Measurements from ENCODE around the gene CHCHD2.
A peak's percentile ranks its signal among the peaks of the same experiment; 100 is the strongest.

- TF ChIP-seq MAFG (tag; conservative IDR thresholded peaks at IDR 0.05), result peak; percentile 51; the same call in 1 of the 2 replicates
- TF ChIP-seq, protein P1, sequence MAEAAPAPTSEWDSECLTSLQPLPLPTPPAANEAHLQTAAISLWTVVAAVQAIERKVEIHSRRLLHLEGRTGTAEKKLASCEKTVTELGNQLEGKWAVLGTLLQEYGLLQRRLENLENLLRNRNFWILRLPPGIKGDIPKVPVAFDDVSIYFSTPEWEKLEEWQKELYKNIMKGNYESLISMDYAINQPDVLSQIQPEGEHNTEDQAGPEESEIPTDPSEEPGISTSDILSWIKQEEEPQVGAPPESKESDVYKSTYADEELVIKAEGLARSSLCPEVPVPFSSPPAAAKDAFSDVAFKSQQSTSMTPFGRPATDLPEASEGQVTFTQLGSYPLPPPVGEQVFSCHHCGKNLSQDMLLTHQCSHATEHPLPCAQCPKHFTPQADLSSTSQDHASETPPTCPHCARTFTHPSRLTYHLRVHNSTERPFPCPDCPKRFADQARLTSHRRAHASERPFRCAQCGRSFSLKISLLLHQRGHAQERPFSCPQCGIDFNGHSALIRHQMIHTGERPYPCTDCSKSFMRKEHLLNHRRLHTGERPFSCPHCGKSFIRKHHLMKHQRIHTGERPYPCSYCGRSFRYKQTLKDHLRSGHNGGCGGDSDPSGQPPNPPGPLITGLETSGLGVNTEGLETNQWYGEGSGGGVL (CRISPR knock-in tag; IDR thresholded peaks at IDR 0.05), result no peak
- TF ChIP-seq KLF16 (IDR thresholded peaks at IDR 0.05), result no peak
- TF ChIP-seq ZNF589 (CRISPR knock-in tag; IDR thresholded peaks at IDR 0.05; ENCODE audit: low read depth), result no peak
Observed at GRCh38 chr7:56053379-56053778, 52.9 kb downstream of the CHCHD2 start.

Data from K562 (cell line).